SKM-1 (cell line): ENCODE results near the gene UFSP2.

Experiments used
- DNase-seq: peaks from one replicate; lab custom pipeline; 2025; ENCODE audit not compliant: unreplicated experiment; lab: John Stamatoyannopoulos, UW

Gene UFSP2, protein sequence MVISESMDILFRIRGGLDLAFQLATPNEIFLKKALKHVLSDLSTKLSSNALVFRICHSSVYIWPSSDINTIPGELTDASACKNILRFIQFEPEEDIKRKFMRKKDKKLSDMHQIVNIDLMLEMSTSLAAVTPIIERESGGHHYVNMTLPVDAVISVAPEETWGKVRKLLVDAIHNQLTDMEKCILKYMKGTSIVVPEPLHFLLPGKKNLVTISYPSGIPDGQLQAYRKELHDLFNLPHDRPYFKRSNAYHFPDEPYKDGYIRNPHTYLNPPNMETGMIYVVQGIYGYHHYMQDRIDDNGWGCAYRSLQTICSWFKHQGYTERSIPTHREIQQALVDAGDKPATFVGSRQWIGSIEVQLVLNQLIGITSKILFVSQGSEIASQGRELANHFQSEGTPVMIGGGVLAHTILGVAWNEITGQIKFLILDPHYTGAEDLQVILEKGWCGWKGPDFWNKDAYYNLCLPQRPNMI

DNA sequence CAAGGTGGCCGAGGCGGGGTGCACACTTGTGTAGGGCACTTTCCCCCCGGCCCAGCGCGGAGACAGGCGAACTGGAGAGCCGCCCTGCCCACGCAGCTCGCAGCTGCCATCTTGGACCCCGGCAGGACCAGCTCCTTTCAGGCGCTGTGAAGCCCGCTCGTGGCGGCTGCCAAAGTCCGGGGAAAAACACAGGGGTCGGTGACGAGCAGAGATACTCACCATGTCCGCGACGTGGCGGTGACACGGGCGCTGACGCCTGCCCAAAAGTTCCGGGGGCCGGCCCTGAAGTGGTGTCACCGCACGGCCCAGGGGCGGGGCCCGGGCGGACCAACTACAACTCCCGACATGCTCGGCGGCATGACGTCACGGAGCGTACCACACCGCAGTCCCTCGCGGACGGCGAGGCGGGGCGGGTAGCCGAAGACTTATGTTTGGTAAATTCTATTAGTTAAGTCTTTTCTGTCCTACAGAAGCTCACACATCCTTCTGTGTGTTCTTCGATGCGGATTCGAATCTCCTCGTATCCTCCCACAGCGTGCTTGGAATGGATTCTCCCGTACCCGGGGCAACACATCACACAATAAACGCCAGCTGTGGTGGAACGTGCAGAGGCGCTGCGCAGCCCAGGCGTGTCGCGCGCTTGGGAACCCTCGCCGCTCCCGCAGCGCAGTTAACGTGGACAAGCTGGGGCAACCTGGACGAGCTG lies at the start of gene UFSP2:
UFSP2 (minus strand) TSS at position 318 of the 706 bp plus-strand sequence; CDS start at position 222, 96 bp downstream.
- DNase-seq, result peak; percentile 73

DNA sequence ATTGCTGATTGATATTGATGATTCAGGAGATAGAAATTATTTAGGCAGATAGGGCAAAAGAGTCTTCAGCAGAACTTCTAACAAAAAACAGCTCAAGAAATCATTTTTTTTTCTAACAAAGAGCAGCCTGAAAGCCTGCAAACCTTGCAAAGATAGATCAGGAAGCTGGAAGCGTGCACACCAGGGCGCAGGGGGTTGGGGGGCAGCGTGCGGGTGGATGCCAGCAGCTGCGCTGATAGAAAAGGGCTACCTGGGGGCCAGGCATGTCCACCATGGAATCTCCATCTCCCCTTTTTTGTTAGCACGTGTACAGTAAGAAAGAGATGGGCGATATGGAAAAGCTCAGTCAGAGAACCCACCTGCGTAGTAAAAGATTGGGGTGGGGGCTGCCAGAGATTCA lies 47.5 kb upstream of the UFSP2 start:
- no peak for DNase-seq

DNA sequence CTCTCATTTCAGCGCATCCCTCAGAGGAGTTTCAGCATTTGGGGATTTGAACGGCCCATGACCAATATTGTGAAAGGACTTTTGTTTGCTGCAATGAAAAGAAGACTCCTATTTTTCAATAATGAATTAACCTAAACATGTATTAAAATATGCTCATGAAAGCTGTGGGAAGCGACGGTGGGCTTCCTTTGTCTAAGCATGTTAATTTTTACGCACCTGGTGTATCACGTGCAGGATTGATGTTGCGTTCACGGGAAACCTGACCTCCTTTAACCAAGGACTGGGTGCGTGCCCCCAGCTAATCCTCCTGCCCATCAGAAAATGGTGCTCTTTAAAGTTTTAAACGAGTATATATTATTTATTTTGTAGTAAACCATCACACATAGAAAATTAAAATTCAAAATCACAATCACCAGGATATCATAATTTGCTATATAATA lies 46.4 kb upstream of the UFSP2 start:
- no peak for DNase-seq

DNA sequence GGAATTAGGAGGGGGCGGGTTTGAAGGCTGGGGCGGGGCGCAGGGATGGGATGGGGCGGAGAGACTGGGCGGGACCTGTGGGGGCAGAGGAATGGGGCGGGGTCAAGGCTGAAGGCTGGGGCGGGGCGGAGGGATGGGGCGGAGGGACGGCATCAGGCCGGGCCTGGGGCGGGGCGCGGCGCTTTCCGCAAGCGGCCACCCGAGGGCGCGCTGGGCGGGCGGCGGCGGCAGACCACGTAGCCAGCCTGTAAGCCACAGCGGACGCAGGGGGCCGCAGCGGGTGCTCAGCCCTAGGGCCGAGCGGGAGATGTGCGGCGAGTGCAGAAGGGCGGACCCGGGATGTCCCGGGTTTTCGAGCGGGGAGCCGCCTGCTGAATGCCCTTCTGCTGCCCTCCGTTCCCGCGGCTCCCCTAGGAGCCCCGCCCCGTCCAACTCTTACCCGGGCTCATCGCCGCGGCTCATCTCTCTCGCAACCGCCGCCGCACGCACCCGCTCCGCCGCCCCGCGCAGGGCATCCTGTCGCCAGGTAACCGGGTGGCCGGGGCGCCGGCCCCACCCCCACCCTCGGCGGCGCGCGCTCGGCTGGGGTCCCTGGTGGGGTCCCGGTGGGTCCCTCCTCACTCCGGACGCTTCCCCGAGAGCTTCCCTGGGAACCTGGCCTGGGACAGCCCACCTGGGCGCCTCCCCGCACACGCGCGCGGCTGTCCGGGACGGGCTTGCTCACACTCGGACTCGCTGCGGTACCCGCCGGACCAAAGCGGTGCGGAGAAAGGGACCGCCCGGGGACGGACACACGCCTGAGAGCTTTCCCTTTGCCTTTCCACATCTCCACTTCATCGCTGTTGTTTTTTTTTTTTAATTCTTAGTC lies 45.7 kb upstream of the UFSP2 start, which contains the start of gene CCDC110:
CCDC110 (minus strand) TSS at position 499 of the 868 bp plus-strand sequence; CDS start at position 449, 50 bp downstream.
- peak; percentile 79 for DNase-seq

DNA sequence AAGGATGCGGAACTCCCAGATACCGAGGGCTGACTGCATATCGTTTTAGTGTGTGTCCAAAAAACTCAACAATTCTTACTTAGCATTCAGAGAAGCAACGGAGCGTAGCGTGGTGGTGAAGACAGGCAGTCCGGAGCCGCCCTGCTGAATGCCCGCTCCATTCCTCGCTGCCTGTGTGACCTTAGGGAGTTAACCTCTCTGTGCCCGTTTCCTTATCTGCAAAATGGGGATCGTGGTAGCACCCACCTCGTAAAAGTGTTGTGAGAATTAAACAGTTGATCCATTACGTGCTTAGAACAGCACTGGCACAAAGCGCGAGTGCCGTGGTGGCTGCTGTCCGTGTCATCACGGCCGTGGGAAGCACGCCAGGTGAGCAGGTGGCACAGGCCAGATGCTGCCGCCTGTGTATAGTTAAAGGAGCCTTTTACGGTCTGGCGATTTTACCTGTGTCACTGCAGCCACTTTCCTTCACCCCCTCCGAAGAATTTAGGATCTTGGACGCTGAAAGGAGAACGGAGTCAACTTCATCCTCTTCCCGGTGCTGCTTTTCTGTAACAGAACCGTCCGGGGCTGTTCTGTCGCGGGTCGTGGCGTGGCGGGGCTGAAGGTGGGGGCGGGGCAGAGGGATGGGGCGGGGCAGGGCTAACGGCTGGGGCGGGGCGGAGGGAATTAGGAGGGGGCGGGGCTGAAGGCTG lies 44.9 kb upstream of the UFSP2 start:
- DNase-seq, result peak; percentile 41

DNA sequence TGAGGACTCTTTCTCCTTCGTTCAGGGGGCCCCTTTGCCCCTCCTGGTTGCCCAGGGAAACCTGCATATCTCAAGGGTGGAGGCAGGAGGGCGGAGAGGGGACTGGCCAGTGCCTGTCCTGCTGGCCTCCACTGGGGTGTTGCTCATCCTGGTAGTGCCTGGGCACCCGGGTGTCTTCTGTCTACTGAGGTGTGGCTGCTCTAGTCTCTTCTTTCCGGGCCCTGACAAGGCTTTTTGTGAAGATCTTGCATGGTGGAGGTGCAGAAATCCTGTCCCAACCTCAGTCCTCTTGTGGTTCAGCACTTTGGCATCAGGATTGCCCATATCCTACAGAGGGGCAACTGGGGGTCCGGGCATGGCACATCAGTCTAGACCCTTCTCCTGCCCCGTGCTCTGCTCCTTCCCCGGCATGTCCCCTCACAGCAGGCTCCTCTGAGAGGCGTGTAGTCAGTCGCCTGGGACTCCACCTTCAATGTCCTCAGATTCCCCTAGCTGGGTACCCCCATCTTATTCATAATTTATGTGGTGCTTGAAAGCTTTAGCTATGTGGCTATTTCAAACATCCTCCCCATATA lies 43.9 kb upstream of the UFSP2 start:
- DNase-seq, result no peak

DNA sequence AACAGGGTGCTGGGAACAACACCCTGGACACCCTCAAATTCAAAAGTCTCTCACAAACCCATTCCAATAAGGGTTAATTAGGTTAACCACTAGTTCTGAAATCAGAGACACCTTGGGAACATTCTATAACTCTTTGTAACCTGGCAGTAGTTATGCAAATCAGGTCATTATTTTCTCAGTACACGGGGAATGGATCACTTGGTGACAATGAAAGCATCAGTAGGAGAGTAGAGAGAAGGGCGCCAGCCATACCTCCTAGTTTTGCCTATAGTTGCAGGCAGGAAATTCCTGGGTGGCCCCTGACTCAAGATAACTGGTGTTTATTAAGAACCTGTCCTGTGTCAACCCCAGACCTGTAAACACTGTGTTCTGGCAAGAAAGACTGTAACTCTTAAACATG lies 43.2 kb upstream of the UFSP2 start:
- DNase-seq, result no peak

DNA sequence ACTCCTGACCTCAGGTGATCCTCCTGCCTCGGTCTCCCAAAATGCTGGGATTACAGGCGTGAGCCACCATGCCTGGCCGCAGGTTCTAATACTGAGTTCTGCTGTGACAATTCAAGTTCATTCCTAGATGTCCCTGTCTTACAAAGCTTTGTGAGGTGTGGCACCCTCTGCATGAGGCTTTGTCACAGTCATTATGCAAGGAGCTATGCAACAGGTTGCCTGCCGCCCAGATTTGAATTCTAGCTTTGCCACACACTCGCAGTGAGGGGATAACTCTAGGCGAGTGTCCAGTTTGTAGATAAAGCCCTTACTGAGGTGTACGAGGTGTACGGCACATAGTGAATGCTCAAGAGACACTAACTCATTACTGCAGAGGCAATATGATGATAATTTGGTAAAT lies 42.2 kb upstream of the UFSP2 start:
- no peak for DNase-seq

DNA sequence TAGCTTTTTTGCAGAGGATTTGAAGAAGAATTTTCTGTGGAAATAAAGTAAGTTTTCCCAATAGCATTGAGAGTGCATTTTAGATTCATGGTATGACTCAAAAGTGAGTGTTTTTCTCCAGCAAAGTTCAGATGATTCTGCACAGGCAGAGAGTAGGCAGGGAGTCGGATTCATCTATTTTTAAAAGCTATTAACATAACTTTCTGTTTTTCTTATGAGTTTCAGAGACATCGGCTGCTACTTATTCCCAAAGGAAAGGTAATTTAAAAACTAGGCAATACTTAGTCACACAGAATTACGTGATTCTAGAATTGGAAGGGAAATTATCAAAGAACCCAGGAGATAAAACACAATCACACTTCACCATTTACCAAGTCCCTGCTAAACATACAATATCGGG lies 41.3 kb upstream of the UFSP2 start:
- no peak for DNase-seq

DNA sequence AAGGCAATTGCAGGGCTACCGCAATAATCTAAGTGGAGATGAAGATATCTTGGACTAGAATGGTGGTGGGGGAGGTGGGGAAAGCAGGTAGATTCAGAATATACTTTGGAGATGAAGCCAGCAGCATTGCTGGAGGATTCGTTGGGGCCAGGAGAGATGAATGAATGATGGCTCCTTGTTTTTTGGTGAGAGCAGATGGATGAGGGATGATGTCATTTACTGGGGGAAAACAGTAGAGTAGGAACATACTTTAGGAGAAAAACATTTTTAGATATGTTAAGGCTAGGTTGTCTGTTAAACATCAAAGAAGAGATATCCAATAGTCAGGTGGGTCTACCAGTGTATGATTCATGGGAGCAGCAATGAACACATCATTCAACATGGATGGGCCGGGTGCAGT lies 39.9 kb upstream of the UFSP2 start:
- DNase-seq, result no peak

DNA sequence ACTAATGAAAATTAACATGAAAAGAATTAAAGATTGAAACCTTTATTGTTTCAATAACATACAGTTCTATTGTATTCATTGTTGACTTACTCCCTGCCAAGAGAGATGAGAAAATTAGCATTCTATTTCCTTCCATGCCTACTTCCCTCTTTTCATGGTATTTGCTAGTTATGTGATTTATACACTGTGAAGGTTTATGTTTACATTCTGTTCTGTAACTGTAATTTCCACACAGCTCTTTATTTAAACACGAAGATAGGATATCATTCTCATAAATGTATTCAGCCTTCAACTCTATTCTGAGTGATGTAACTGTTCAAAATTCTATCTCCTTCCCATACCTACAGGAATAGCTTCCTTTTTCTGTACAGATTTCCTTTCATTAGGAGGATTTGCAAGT lies 39.1 kb upstream of the UFSP2 start:
- DNase-seq, result no peak

DNA sequence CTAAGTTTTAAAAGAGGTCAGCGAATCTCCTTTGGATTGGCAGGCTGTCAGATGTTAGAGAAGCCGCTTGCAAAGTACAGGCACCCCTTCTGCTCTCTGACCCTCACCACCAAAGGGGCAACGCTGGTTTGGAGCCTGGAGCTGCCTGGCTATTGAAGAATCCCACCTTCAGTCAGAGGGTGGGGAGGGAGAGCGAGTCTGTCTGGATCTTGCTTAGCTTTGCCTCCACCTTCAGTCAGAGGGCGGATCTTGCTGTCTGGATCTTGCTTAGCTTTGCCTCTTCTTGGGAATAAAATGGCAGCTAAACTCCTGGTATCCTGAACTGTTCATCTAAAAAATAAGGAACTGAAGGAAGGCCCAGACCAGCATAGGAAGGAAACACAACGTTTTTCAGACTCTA lies 38.4 kb upstream of the UFSP2 start:
- no peak for DNase-seq

DNA sequence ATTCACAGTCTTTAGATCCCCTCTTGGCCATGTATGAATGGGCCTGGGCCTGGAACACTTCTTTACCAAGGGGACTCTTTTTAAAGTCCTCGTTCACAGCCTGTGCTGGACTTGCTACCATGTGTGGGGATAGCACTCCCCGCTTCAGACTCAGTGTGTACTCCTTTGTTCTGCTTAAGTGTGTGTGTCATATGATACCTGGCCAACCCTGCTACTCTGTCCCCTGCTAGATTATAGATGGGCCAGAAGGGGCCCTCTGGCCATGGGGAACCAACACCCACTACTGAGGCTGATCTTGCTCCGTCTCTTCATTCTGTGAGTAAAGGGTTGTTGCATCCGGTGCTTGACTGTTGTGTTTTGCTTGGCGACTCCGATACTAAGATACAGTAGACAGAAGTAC lies 37.8 kb upstream of the UFSP2 start:
- no peak for DNase-seq

DNA sequence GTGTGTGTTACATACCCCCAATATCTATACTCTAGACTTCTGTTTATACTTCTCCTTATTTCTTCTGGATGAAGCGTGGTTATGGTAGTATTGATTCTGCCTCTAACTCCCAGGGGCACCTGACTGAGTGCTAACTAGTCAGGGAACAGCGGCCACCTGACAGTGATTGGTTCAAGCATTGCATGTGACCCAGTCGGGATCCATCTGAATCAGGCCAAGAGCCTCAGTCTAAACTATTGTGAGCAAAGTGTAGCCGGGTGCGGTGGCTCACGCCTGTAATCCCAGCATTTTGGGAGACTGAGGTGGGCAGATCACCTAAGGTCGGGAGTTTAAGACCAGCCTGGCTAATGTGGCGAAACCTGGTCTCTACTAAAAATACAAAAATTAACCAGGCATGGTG lies 35.8 kb upstream of the UFSP2 start:
- no peak for DNase-seq

DNA sequence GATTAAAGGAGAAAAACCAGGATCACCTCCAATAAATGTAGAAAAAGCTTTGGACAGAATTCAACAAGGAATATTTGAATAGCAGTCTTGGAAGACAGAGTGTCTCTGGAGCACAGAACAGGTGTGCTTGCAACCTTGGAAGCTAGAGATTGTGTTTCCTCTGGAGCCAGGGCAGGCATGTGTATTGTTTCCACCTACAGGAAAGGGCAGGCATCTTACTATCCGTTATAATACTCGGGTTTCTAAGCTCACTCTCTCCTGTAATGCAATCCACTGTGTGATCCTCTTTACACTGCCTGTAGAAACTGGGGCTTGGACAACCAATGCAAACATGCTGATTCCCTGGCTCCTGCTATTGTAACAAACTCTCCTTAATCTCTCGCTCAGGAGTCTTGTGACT lies 31.4 kb upstream of the UFSP2 start:
- no peak for DNase-seq

DNA sequence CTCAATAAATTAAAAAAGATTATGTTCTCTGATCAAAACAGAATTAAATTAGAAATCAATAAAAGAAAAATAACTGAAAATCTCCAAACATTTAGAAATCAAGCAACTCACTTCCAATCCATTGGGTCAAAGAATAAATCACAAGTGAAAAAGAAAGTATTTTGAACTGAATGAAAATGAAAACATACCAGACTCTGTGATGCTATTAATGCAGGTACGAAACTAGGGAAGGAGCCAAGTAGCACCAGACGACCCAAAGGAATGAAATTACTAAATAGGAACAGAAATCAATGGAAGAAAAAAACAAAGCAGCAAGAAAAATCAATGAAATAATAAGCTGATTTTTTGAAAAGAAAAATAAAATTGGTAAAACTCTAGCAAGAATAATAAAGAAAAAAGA lies 30.4 kb upstream of the UFSP2 start:
- no peak for DNase-seq

DNA sequence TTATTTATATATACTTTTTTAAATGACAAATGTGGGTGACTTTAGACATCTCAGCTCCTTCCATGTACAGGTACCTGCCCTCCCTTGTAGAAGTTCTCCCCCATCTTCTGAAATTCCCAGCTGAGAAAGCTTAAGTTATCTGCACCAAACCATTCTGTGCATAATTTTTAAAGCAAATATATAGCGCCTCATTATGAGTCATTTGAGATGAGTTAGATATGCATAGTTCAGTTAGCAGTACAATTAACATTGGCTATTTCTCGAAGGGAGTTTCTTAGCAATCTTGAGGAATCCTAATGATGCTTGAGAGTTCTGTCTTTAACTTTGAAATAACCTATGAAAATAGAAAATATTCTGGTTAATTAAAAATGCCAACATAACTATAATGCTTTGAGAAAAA lies 19.4 kb upstream of the UFSP2 start:
- DNase-seq, result no peak

DNA sequence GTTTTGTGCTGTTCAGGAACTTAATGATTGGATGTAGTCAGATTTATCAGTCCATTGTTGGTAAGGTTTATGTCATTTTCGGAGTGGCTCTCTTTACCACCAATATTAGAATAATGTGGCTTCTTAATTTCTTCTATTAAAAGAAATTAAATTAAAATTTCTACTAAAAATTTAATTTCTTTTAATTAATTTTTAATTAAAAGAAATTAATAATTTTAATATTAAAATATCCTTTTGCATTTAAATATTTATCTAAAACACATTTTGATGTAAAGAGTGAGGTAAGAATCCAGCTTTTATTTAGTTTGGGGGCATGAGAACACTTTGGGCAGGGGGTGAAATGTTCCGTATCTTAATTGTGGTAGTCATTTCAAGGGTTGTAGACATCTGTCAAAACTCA lies 15.7 kb upstream of the UFSP2 start:
- no peak for DNase-seq

DNA sequence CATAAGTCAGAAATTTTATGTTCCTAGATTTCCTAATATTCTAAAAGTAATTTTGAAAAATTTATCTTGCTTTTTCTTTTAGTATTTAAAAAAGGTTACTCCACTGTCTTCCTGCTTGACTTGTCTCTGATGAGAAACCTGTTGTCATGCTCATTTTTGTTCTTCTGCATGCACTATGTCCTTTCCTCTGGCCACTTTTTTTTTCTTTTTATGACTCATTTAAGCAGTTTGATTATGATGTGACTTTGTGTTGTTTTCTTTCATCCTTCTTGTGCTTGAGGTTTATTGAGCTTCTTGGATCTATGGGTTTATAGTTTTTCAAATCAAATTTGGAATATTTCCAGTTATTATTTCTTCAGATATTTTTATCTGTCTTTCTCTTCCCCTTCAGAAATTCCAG lies 12.0 kb upstream of the UFSP2 start:
- no peak for DNase-seq

DNA sequence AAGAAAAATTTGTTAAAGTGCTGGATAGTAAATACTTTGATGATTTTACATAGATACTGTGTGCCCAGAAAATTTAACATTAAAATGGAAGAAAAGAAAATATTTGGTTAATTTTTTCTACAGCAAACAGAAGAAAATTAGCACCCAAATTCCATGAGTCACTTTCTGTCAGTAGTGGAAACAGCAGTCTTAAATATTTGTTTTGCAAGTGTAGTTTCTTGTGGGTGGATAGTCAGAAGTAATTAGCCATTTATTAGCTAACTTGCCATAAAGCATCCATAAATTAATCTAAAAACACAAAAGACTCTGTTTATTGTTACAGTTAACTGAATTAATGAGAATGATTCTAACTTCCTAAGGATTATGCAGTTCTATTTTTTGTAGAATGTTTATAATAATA lies 9.7 kb upstream of the UFSP2 start:
- no peak for DNase-seq
